Lower leg skin (tissue), 4 donors: ENCODE results near the gene C4orf51. TPM values are rescaled to one million over a fixed set of nuclear protein-coding genes. Genes with fewer than 3 reads are reported as not detected.

Experiments used
- DNase-seq, 2 donors: peaks; one replicate each; pipeline ENCODE4 v3.0.0-alpha.2; 2019; ENCODE audit warnings: low spot score in 2 of 2
- H3K4me3 ChIP-seq: fragments of 200-600 bp; sonication (generic); 2 replicates; pipeline ENCODE4 v1.5.1; 2017; ENCODE audit warnings: mild to moderate bottlenecking, low read depth; ENCODE audit not compliant: poor library complexity, severe bottlenecking
- CTCF ChIP-seq, 3 donors: fragments of 450-650 bp; IDR thresholded peaks; one replicate each; pipeline ENCODE4 v1.5.1; 2016; ENCODE audit warnings: antibody characterized with exemption in 3 of 3, mild to moderate bottlenecking in 3 of 3, moderate library complexity in 2 of 3
- POLR2A ChIP-seq, 2 donors: fragments of 450-650 bp; IDR thresholded peaks; one replicate each; pipeline ENCODE4 v1.6.1; 2016 to 2017; ENCODE audit warnings: antibody characterized with exemption in 2 of 2, mild to moderate bottlenecking in 1 of 2, moderate library complexity in 1 of 2
- WGBS, 2 donors: methylation state at CpG; one replicate each; pipeline ENCODE4 v1.1.5; 2018; 5-methylcytosine and 5-hydroxymethylcytosine counted together
- intact Hi-C: fragments of 100-400 bp; cut with DNase I; formaldehyde crosslinking; loops from one replicate; pipeline ENCODE4 v1.15.0; 2023; ENCODE audit warnings: low total_unique reads
- total RNA-seq, 4 donors: library from RNA; depleted of rRNA; stranded (reverse); fragments of >200 nt; gene quantifications; one replicate each; pipeline ENCODE4 v1.1.0, GENCODE V29; 2016

The C4orf51 gene
- total RNA-seq, 4 donors from 2014 or later: not detected

GRCh38 chr4:145776208-145776607 is 96.3 kb downstream of the C4orf51 start:
- 93 to 96% methylated on average over 4 of the region's 4 CpGs for WGBS, 2 donors
- no peak for DNase-seq
- intact Hi-C loops: no loop called here
- no peak overlapping the region for H3K4me3 ChIP-seq
- TF ChIP-seq CTCF (IDR thresholded peaks at IDR 0.05) (no peak), POLR2A (IDR thresholded peaks at IDR 0.05) (no peak)

GRCh38 chr4:145779319-145779801 is 99.4 kb downstream of the C4orf51 start:
- DNase-seq: no peak
- 86 to 87% methylated on average over 8 of the region's 8 CpGs for WGBS, 2 donors
- H3K4me3 ChIP-seq: no peak overlapping the region
- intact Hi-C loops: no loop called here
- TF ChIP-seq POLR2A (IDR thresholded peaks at IDR 0.05) (no peak), CTCF (IDR thresholded peaks at IDR 0.05) (no peak)

GRCh38 chr4:145781351-145781750 is 101.4 kb downstream of the C4orf51 start:
- intact Hi-C loops: no loop called here
- H3K4me3 ChIP-seq: no peak overlapping the region
- DNase-seq: no peak
- TF ChIP-seq CTCF (IDR thresholded peaks at IDR 0.05): no peak
- TF ChIP-seq POLR2A (IDR thresholded peaks at IDR 0.05): no peak
- WGBS, 2 donors: 86 to 89% methylated on average over 2 of the region's 2 CpGs

Other genes with a start within 250 kb of the C4orf51 start
- 10 to 100 TPM; 37.9 to 46.1 (median 40.8) TPM for gene SMAD1, start 198.3 kb upstream of the C4orf51 start, total RNA-seq
- 1 to 10 TPM; 4.9 to 9.3 (median 7.2) TPM for gene MMAA, start 60.8 kb upstream of the C4orf51 start, total RNA-seq